HepG2 (cell line): ENCODE data around the gene MACROD2. TPM values are rescaled to one million over a fixed set of nuclear protein-coding genes. Genes with fewer than 3 reads are reported as not detected.

ENCODE experiments used
- ATAC-seq: fragments of 200-7000 bp; cut with Tn5 transposase; 3 replicates; pipeline ENCODE4 v1.9.1; 2020; ENCODE audit warnings: mild to moderate bottlenecking, moderate library complexity
- BruUV-seq: library from RNA; stranded (reverse); fragments of 400-500 nt; replicated peaks from 2 replicates; lab custom pipeline; 2021; lab: Mats Ljungman, UMichigan
- CTCF ChIA-PET: fragments of 300-600 bp; formaldehyde crosslinking; extraction: SDS; loops from one replicate; lab custom pipeline; 2021; ENCODE audit warnings: low total read pairs, inconsistent platforms, low intra/inter-chr PET ratio; lab: Yijun Ruan, JAX
- POLR2A ChIA-PET: fragments of 350-600 bp; sonication (Branson Sonifier 250); formaldehyde crosslinking; loops from one replicate; lab custom pipeline; 2020; ENCODE audit warnings: antibody characterized with exemption, inconsistent platforms; lab: Yijun Ruan, JAX
- DNase-seq: peaks from one replicate; pipeline ENCODE4 v3.0.0-alpha.2; 2015; ENCODE audit warnings: low spot score
- FAIRE-seq: peaks from 3 replicates; lab custom pipeline; 2011; peaks lifted over from hg19 to GRCh38; lab: Jason Lieb, UNC
- H2AFZ ChIP-seq: one replicate; pipeline ENCODE4 v1.6.1; 2011; ENCODE audit warnings: low read length, inconsistent platforms
- H3K27ac ChIP-seq: fragments of 300-600 bp; 3 replicates; pipeline ENCODE4 v1.8.0; 2011; ENCODE audit warnings: mixed run types, mild to moderate bottlenecking, mixed read lengths, low read length, inconsistent platforms; ENCODE audit not compliant: insufficient read depth; ENCODE audit errors: extremely low read length
- H3K27me3 ChIP-seq, 2 experiments: fragments of 200-600 bp in 1 of 2; 2 replicates in 1 of 2; 3 replicates in 1 of 2; pipeline versions ENCODE4 v1.6.0 to v1.8.0; 2011; ENCODE audit warnings: low read length in 2 of 2, mild to moderate bottlenecking in 2 of 2, moderate library complexity in 2 of 2, inconsistent platforms in 1 of 2; ENCODE audit not compliant: insufficient read depth in 2 of 2, control insufficient read depth in 1 of 2
- H3K36me3 ChIP-seq, 2 experiments: fragments of 200-600 bp in 1 of 2; replicated peaks in 1 of 2; 2 replicates in 1 of 2; 3 replicates in 1 of 2; pipeline versions ENCODE4 v1.5.1 to v1.8.0; 2011; ENCODE audit warnings: low read length in 2 of 2, inconsistent platforms in 1 of 2; ENCODE audit not compliant: insufficient read depth in 2 of 2, control insufficient read depth in 1 of 2
- H3K4me1 ChIP-seq: 2 replicates; pipeline ENCODE4 v1.5.1; 2012; ENCODE audit warnings: low read length, inconsistent platforms; ENCODE audit not compliant: insufficient read depth
- H3K4me2 ChIP-seq: 2 replicates; pipeline ENCODE4 v1.6.0; 2011; ENCODE audit warnings: low read depth, low read length, inconsistent platforms
- H3K4me3 ChIP-seq, 3 experiments: fragments of 200-600 bp in 1 of 3; sonication (generic), shearing (Covaris generic) in 1 of 3; replicated peaks in 1 of 3; 2 replicates each; pipeline ENCODE4 v1.5.1; 2011 to 2016; ENCODE audit warnings: low read length in 3 of 3, inconsistent platforms in 2 of 3, low read depth in 2 of 3, mild to moderate bottlenecking in 2 of 3, control low read depth in 1 of 3, mixed read lengths in 1 of 3; ENCODE audit not compliant: insufficient read depth in 1 of 3
- H3K79me2 ChIP-seq: one replicate; pipeline ENCODE4 v1.6.1; 2011; ENCODE audit warnings: low read length, inconsistent platforms; ENCODE audit not compliant: insufficient read depth
- H3K9ac ChIP-seq: 2 replicates; pipeline ENCODE4 v1.6.0; 2011; ENCODE audit warnings: mild to moderate bottlenecking, low read depth, low read length, inconsistent platforms; ENCODE audit not compliant: insufficient read depth
- H3K9me3 ChIP-seq: 2 replicates; pipeline ENCODE4 v1.5.1; 2012; ENCODE audit warnings: mild to moderate bottlenecking, low read length
- H4K20me1 ChIP-seq: 2 replicates; pipeline ENCODE4 v1.6.0; 2011; ENCODE audit warnings: inconsistent platforms, mild to moderate bottlenecking, low read length, moderate library complexity; ENCODE audit not compliant: insufficient read depth
- EED ChIP-seq: sonication (generic); formaldehyde crosslinking; IDR thresholded peaks from 2 replicates; pipeline ENCODE4 v1.5.0; 2020; ENCODE audit warnings: mild to moderate bottlenecking, missing genetic modification reagents
- KLF9 ChIP-seq: IDR thresholded peaks from 2 replicates; pipeline ENCODE4 v1.6.1; 2016; ENCODE audit warnings: low read depth
- PHF20 ChIP-seq: sonication (generic); formaldehyde crosslinking; IDR thresholded peaks from 2 replicates; pipeline ENCODE4 v1.5.0; 2020; ENCODE audit warnings: mild to moderate bottlenecking, missing genetic modification reagents
- TBX2 ChIP-seq: sonication (generic); formaldehyde crosslinking; IDR thresholded peaks from 2 replicates; pipeline ENCODE4 v1.5.0; 2020; ENCODE audit warnings: missing genetic modification reagents, mild to moderate bottlenecking, borderline replicate concordance
- TOPORS ChIP-seq: sonication (generic); formaldehyde crosslinking; IDR thresholded peaks from 2 replicates; pipeline ENCODE4 v1.8.0; 2023; ENCODE audit warnings: mild to moderate bottlenecking, missing genetic modification reagents
- TP53 ChIP-seq: sonication (generic); formaldehyde crosslinking; conservative IDR thresholded peaks from 2 replicates; pipeline ENCODE4 v1.4.0; 2020; ENCODE audit warnings: missing genetic modification reagents
- ZFP41 ChIP-seq: sonication (generic); formaldehyde crosslinking; IDR thresholded peaks from 2 replicates; pipeline ENCODE4 v1.4.0; 2020; ENCODE audit warnings: mild to moderate bottlenecking, missing genetic modification reagents, borderline replicate concordance
- ZNF205 ChIP-seq: IDR thresholded peaks from 2 replicates; pipeline ENCODE4 v1.6.1; 2018; ENCODE audit warnings: missing biosample characterization, missing genetic modification reagents
- ZNF589 ChIP-seq: sonication (generic); formaldehyde crosslinking; conservative IDR thresholded peaks from 2 replicates; pipeline ENCODE4 v1.8.0; 2022; ENCODE audit warnings: mild to moderate bottlenecking, moderate library complexity, missing genetic modification reagents
- in situ Hi-C: cut with HindIII; loops from 2 replicates; pipeline ENCODE4 v1.10.0; 2017; ENCODE audit warnings: low pct_unique_long_range_greater_than_20kb; ENCODE audit not compliant: extremely low pct_ligation_motif_present
- intact Hi-C: fragments of 100-400 bp; cut with micrococcal nuclease; formaldehyde crosslinking; loops from one replicate; pipeline ENCODE4 v1.10.0; 2022; ENCODE audit not compliant: unreplicated experiment
- polyA plus RNA-seq, 8 experiments: library from polyadenylated mRNA; depleted of rRNA in 3 of 8; stranded (reverse) in 7 of 8; unstranded in 1 of 8; fragments of >200 nt; fragmentation: Illumina TruSeq in 4 of 8; extraction: Trizol in 4 of 8; gene quantifications; 2 replicates each; pipeline versions ENCODE4 v1.2.1 to v1.2.3, GENCODE V29; 2011 to 2016; ENCODE audit warnings: low read depth in 4 of 8, missing spikeins in 1 of 8, mixed read lengths in 1 of 8; ENCODE audit not compliant: insufficient read depth in 1 of 8
- total RNA-seq, 5 experiments: library from RNA; depleted of rRNA; stranded (reverse); fragments of >200 nt; fragmentation: Illumina TruSeq; extraction: Trizol; gene quantifications; 2 replicates each; pipeline ENCODE4 v1.2.3, GENCODE V29; 2016; ENCODE audit warnings: low read depth in 1 of 5
- TF ChIP-seq, protein P1 (sequence below), 2 experiments: sonication (generic) in 1 of 2; formaldehyde crosslinking in 1 of 2; IDR thresholded peaks; 2 replicates each; pipeline versions ENCODE4 v1.6.1 to v1.9.0; 2014 to 2022; ENCODE audit warnings: antibody characterized with exemption in 1 of 2, borderline replicate concordance in 1 of 2, inconsistent platforms in 1 of 2, low read depth in 1 of 2, missing genetic modification reagents in 1 of 2
- TF ChIP-seq, protein P2 (sequence below): sonication (generic); formaldehyde crosslinking; IDR thresholded peaks from 2 replicates; pipeline ENCODE4 v1.5.1; 2020; ENCODE audit warnings: mild to moderate bottlenecking, missing genetic modification reagents, moderate library complexity
- TF ChIP-seq, protein P3 (sequence below): conservative IDR thresholded peaks from 2 replicates; pipeline ENCODE4 v1.6.1; 2018; ENCODE audit warnings: missing genetic modification reagents

The MACROD2 gene
- total and polyA plus RNA-seq, 2 of the 13 experiments (the other 11 are each of a cell fraction or from before 2014, with no cell fraction given): 0.13 to 0.51 TPM

DNA sequence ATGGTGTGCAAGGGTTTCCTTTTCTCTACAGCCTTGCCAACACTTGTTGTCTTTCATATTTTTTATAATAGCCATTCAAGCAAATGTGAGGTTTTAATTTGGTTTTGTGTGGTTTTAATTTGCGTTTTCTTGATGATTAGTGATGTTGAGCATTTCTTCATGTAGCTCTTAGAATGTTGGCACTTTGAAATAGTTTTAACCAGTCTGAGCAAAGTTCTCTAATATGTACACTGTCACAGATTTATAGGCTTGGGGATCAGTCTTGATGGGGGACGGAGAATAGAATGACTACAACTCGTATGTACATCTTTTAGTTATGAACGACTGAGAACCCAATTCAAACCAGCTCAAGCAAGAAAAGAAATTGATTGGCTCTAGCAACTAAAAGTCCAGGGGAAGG, 1574.8 kb downstream of the MACROD2 start (continued):
- TF ChIP-seq, protein P1, sequence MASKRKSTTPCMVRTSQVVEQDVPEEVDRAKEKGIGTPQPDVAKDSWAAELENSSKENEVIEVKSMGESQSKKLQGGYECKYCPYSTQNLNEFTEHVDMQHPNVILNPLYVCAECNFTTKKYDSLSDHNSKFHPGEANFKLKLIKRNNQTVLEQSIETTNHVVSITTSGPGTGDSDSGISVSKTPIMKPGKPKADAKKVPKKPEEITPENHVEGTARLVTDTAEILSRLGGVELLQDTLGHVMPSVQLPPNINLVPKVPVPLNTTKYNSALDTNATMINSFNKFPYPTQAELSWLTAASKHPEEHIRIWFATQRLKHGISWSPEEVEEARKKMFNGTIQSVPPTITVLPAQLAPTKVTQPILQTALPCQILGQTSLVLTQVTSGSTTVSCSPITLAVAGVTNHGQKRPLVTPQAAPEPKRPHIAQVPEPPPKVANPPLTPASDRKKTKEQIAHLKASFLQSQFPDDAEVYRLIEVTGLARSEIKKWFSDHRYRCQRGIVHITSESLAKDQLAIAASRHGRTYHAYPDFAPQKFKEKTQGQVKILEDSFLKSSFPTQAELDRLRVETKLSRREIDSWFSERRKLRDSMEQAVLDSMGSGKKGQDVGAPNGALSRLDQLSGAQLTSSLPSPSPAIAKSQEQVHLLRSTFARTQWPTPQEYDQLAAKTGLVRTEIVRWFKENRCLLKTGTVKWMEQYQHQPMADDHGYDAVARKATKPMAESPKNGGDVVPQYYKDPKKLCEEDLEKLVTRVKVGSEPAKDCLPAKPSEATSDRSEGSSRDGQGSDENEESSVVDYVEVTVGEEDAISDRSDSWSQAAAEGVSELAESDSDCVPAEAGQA (IDR thresholded peaks at IDR 0.05; ENCODE audit: low read depth): no peak
- TF ChIP-seq, protein P1 (CRISPR knock-in tag; IDR thresholded peaks at IDR 0.05; ENCODE audit: borderline replicate concordance): no peak
- no peak for TF ChIP-seq TP53

DNA sequence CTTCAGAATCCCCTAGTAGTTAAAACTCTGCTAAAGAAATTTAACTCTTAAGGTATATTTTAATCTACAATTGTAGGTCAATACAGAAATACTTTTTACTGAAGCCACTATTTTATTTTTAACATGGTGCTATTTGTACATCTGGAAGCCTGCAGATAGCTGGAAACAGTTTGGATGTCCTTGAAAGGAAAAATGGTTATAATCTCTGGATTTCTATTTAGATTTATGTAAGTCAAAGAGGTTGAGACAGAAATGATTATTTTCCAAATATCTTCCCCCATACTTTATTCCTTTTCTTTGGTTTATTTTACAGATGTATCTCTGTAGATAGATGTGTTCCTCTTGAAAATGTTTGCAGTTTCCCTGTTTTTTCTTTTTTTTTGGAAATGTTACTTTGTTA, 1575.7 kb downstream of the MACROD2 start:
- no peak overlapping the region for H3K4me2 ChIP-seq
- intact Hi-C loops (no loop called here), in situ Hi-C loops (no loop called here)
- H4K20me1 ChIP-seq: no peaks in the 10 kb centered on the region
- ChIA-PET CTCF (no interaction called here), POLR2A (no interaction called here)
- TF ChIP-seq KLF9 (CRISPR knock-in tag): no peak
- TF ChIP-seq EED (CRISPR knock-in tag): no peak
- no peak for TF ChIP-seq TOPORS (CRISPR knock-in tag)
- TF ChIP-seq, protein P2, sequence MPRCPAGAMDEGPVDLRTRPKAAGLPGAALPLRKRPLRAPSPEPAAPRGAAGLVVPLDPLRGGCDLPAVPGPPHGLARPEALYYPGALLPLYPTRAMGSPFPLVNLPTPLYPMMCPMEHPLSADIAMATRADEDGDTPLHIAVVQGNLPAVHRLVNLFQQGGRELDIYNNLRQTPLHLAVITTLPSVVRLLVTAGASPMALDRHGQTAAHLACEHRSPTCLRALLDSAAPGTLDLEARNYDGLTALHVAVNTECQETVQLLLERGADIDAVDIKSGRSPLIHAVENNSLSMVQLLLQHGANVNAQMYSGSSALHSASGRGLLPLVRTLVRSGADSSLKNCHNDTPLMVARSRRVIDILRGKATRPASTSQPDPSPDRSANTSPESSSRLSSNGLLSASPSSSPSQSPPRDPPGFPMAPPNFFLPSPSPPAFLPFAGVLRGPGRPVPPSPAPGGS: no peak
- TF ChIP-seq ZNF589 (CRISPR knock-in tag): no peak
- TF ChIP-seq ZFP41 (CRISPR knock-in tag): no peak
- TF ChIP-seq PHF20 (CRISPR knock-in tag): no peak
- TF ChIP-seq, protein P3, sequence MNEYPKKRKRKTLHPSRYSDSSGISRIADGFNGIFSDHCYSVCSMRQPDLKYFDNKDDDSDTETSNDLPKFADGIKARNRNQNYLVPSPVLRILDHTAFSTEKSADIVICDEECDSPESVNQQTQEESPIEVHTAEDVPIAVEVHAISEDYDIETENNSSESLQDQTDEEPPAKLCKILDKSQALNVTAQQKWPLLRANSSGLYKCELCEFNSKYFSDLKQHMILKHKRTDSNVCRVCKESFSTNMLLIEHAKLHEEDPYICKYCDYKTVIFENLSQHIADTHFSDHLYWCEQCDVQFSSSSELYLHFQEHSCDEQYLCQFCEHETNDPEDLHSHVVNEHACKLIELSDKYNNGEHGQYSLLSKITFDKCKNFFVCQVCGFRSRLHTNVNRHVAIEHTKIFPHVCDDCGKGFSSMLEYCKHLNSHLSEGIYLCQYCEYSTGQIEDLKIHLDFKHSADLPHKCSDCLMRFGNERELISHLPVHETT: no peak
- no peak for TF ChIP-seq TBX2 (CRISPR knock-in tag)
- no peak for TF ChIP-seq ZNF205 (CRISPR knock-in tag)
- DNase-seq (no peak), FAIRE-seq (no peak), ATAC-seq (no peak)
- H2AFZ ChIP-seq: no peak overlapping the region
- H3K36me3 ChIP-seq: no peaks in the 10 kb centered on the region
- H3K4me1 ChIP-seq: no peaks in the 10 kb centered on the region
- H3K4me3 ChIP-seq: no peak overlapping the region
- H3K9me3 ChIP-seq: peaks cover 75% of the 10 kb centered on the region
- H3K27ac ChIP-seq: no peak overlapping the region
- H3K79me2 ChIP-seq: no peaks in the 10 kb centered on the region
- no TSS peak for BruUV-seq
- no peak overlapping the region for H3K9ac ChIP-seq
- H3K27me3 ChIP-seq: no peaks in the 10 kb centered on the region
